GM12892 (cell line): Measurements from ENCODE around the gene PAGE4.

Source experiments
- POLR2A ChIP-seq: IDR thresholded peaks from 2 replicates; pipeline ENCODE4 v1.6.1; 2011; ENCODE audit warnings: low read depth, low read length, control low read depth
- POLR2AphosphoS5 ChIP-seq: IDR thresholded peaks from 2 replicates; pipeline ENCODE4 v1.6.1; 2011; ENCODE audit warnings: low read depth, low read length, control low read depth
- TAF1 ChIP-seq: IDR thresholded peaks from 2 replicates; pipeline ENCODE4 v1.6.1; 2011; ENCODE audit warnings: low read depth, mild to moderate bottlenecking, control low read depth, low read length, borderline replicate concordance

GRCh38 chrX:49793686-49794085, 35.4 kb upstream of the PAGE4 start:
- TF ChIP-seq POLR2A (no peak), POLR2AphosphoS5 (no peak), TAF1 (no peak)
